Epithelial cell of proximal tubule (primary cell): Measurements from ENCODE around the gene SLC7A5. TPM values are rescaled to one million over a fixed set of nuclear protein-coding genes. Genes with fewer than 3 reads are reported as not detected.
"Not testable (repeated sequence)": the region's sequence is repeated elsewhere in the genome, so short reads cannot be mapped to it uniquely, and the experiment has no call there.

ENCODE experiments used
- DNase-seq: peaks from one replicate; pipeline ENCODE4 v3.0.0-alpha.2; 2011; ENCODE audit warnings: low read depth
- H3K4me3 ChIP-seq: 2 replicates; pipeline ENCODE4 v1.5.1; 2011; ENCODE audit warnings: low read depth, mild to moderate bottlenecking, low read length
- CTCF ChIP-seq: conservative IDR thresholded peaks from 2 replicates; pipeline ENCODE4 v1.5.1; 2012; ENCODE audit warnings: low read depth, mild to moderate bottlenecking, low read length
- total RNA-seq: library from RNA; depleted of rRNA; stranded (reverse); fragments of >200 nt; gene quantifications from 2 replicates; pipeline ENCODE4 v1.2.3, GENCODE V29; 2015

The SLC7A5 gene
- total RNA-seq, 1 donor from 2014 or later: 55.1 TPM

GRCh38 chr16:87860553-87861299 is 8.6 kb downstream of the SLC7A5 start:
- DNase-seq: no peak
- H3K4me3 ChIP-seq: no peak overlapping the region
- TF ChIP-seq CTCF: no peak

GRCh38 chr16:87858151-87858993 is 10.9 kb downstream of the SLC7A5 start:
- not testable (repeated sequence) for DNase-seq, H3K4me3 ChIP-seq

GRCh38 chr16:87856791-87857228 is 12.5 kb downstream of the SLC7A5 start:
- DNase-seq: no peak
- TF ChIP-seq CTCF: no peak
- no peak overlapping the region for H3K4me3 ChIP-seq

GRCh38 chr16:87855852-87856715 is 13.2 kb downstream of the SLC7A5 start:
- DNase-seq: no peak
- TF ChIP-seq CTCF: no peak
- no peak overlapping the region for H3K4me3 ChIP-seq

- no peak for TF ChIP-seq CTCF
- H3K4me3 ChIP-seq: no peak overlapping the region
- no peak for DNase-seq
These were observed 14.2 kb downstream of the SLC7A5 start for GRCh38 chr16:87854907-87855683.

GRCh38 chr16:87854053-87854906 is 15.0 kb downstream of the SLC7A5 start:
- TF ChIP-seq CTCF: no peak
- DNase-seq: no peak
- no peak overlapping the region for H3K4me3 ChIP-seq
